ENCODE results near the gene KDSR. TPM values are rescaled to one million over a fixed set of nuclear protein-coding genes. Genes with fewer than 3 reads are reported as not detected.

The KDSR gene
- total and polyA plus RNA-seq, 2 of the 13 experiments (the other 11 are each of a cell fraction or from before 2014, with no cell fraction given), result 10.4 to 20.9 TPM

GRCh38 chr18:63283305-63284094 is 83.5 kb downstream of the KDSR start:
- DNase-seq (ENCODE audit: low spot score) (no peak), ATAC-seq (no peak), FAIRE-seq (no peak)
- H3K9me3 ChIP-seq (ENCODE audit: low read length), result no peaks in the 10 kb centered on the region
- no peaks in the 10 kb centered on the region for H4K20me1 ChIP-seq (ENCODE audit: insufficient read depth, low read length)
- ChIA-PET POLR2A (no interaction called here), CTCF (ENCODE audit: low intra/inter-chr PET ratio, low total read pairs) (no interaction called here)
- no peak overlapping the region for H3K27ac ChIP-seq (ENCODE audit: extremely low read length, insufficient read depth, low read length)
- in situ Hi-C loops (cut with HindIII; ENCODE audit: extremely low pct_ligation_motif_present, low pct_unique_long_range_greater_than_20kb), result no loop called here
- no peaks in the 10 kb centered on the region for H3K36me3 ChIP-seq (replicated peaks in 1 of 2; ENCODE audit: control insufficient read depth in 1 of 2, insufficient read depth in 2 of 2, low read length in 2 of 2)
- no peak overlapping the region for H3K4me2 ChIP-seq (ENCODE audit: low read depth, low read length)
- no peak overlapping the region for H3K4me3 ChIP-seq (replicated peaks in 1 of 3; ENCODE audit: insufficient read depth in 1 of 3, low read depth in 2 of 3, low read length in 3 of 3)
- H3K9ac ChIP-seq (ENCODE audit: insufficient read depth, low read depth, low read length), result no peak overlapping the region
- no peaks in the 10 kb centered on the region for H3K4me1 ChIP-seq (ENCODE audit: insufficient read depth, low read length)
- H2AFZ ChIP-seq (ENCODE audit: low read length), result no peak overlapping the region
- H3K27me3 ChIP-seq (ENCODE audit: control insufficient read depth in 1 of 2, insufficient read depth in 2 of 2, low read length in 2 of 2), result peaks cover 0 to 16% of the 10 kb centered on the region in 2 experiments; a peak in 2 of 5 replicates
- 20% methylated on average over 16 of the region's 16 CpGs for WGBS (ENCODE audit: low lambda C conversion rate)
- intact Hi-C loops (cut with micrococcal nuclease; ENCODE audit: unreplicated experiment), result no loop called here
- TF ChIP-seq MEIS2 (CRISPR knock-in tag; IDR thresholded peaks at IDR 0.05) (no peak), ZSCAN30 (CRISPR knock-in tag; IDR thresholded peaks at IDR 0.05) (no peak), ZNF260 (CRISPR knock-in tag; IDR thresholded peaks at IDR 0.05; ENCODE audit: borderline replicate concordance, low read depth) (no peak), RBM39 (IDR thresholded peaks at IDR 0.05; ENCODE audit: low read depth, low read length, poor library complexity, severe bottlenecking) (no peak), KLF12 (CRISPR knock-in tag; IDR thresholded peaks at IDR 0.05; ENCODE audit: borderline replicate concordance) (no peak), MTF1 (CRISPR knock-in tag; IDR thresholded peaks at IDR 0.05) (no peak), LBX2 (CRISPR knock-in tag; IDR thresholded peaks at IDR 0.05; ENCODE audit: borderline replicate concordance) (no peak), HNRNPL (IDR thresholded peaks at IDR 0.05; ENCODE audit: low read depth, low read length) (no peak), ZNF558 (CRISPR knock-in tag; IDR thresholded peaks at IDR 0.05; ENCODE audit: borderline replicate concordance) (no peak), ZNF674 (CRISPR knock-in tag; IDR thresholded peaks at IDR 0.05; ENCODE audit: low read depth) (no peak), KLF11 (CRISPR knock-in tag; IDR thresholded peaks at IDR 0.05) (no peak), ZNF577 (CRISPR knock-in tag; IDR thresholded peaks at IDR 0.05; ENCODE audit: borderline replicate concordance, low read depth) (no peak), ZNF747 (CRISPR knock-in tag; IDR thresholded peaks at IDR 0.05; ENCODE audit: borderline replicate concordance) (no peak)
- no peaks in the 10 kb centered on the region for H3K79me2 ChIP-seq (ENCODE audit: insufficient read depth, low read length)
- BruUV-seq (replicated peaks), result no TSS peak

Measured in HepG2 (cell line).